Tibial artery (tissue), 4 donors: ENCODE data around the gene ADAM8.
"Not testable (repeated sequence)": the region's sequence is repeated elsewhere in the genome, so short reads cannot be mapped to it uniquely, and the experiment has no call there.

Experiments
- DNase-seq, 2 donors: peaks; one replicate each; pipeline ENCODE4 v3.0.0-alpha.2; 2019
- H3K27ac ChIP-seq, 2 donors: fragments of 200-600 bp; sonication (generic) in 1 of 2; 1 replicate in 1 of 2; 2 replicates in 1 of 2; pipeline ENCODE4 v1.5.1; 2018 to 2019; ENCODE audit warnings: mild to moderate bottlenecking in 1 of 2
- H3K27me3 ChIP-seq, 2 donors: fragments of 200-600 bp; sonication (generic) in 1 of 2; one replicate each; pipeline versions ENCODE4 v1.5.1 to v1.6.0; 2016 to 2019
- H3K36me3 ChIP-seq, 3 donors: fragments of 200-600 bp; sonication (generic) in 2 of 3; one replicate each; pipeline ENCODE4 v1.5.1; 2016 to 2019; ENCODE audit warnings: mild to moderate bottlenecking in 2 of 3
- H3K4me1 ChIP-seq, 4 donors: fragments of 200-600 bp; sonication (generic) in 2 of 4; 1 replicate in 3 of 4; 2 replicates in 1 of 4; pipeline ENCODE4 v1.5.1; 2016 to 2019
- H3K4me3 ChIP-seq, 2 donors: fragments of 200-600 bp; sonication (generic) in 1 of 2; 1 replicate in 1 of 2; 2 replicates in 1 of 2; pipeline ENCODE4 v1.5.1; 2018 to 2019; ENCODE audit warnings: mild to moderate bottlenecking in 2 of 2
- H3K9me3 ChIP-seq, 3 donors: fragments of 200-600 bp; sonication (generic) in 1 of 3; one replicate each; pipeline ENCODE4 v1.5.1; 2016 to 2019
- CTCF ChIP-seq, 2 experiments: fragments of 200-600 bp in 1 of 2; fragments of 450-650 bp in 1 of 2; IDR thresholded peaks; one replicate each; pipeline ENCODE4 v1.5.1; 2017 to 2019; ENCODE audit warnings: antibody characterized with exemption in 2 of 2, mild to moderate bottlenecking in 1 of 2, moderate library complexity in 1 of 2
- intact Hi-C: fragments of 100-400 bp; cut with DNase I; formaldehyde crosslinking; loops from one replicate; pipeline ENCODE4 v1.15.0; 2023; ENCODE audit warnings: low total_unique reads

The ADAM8 gene

DNA sequence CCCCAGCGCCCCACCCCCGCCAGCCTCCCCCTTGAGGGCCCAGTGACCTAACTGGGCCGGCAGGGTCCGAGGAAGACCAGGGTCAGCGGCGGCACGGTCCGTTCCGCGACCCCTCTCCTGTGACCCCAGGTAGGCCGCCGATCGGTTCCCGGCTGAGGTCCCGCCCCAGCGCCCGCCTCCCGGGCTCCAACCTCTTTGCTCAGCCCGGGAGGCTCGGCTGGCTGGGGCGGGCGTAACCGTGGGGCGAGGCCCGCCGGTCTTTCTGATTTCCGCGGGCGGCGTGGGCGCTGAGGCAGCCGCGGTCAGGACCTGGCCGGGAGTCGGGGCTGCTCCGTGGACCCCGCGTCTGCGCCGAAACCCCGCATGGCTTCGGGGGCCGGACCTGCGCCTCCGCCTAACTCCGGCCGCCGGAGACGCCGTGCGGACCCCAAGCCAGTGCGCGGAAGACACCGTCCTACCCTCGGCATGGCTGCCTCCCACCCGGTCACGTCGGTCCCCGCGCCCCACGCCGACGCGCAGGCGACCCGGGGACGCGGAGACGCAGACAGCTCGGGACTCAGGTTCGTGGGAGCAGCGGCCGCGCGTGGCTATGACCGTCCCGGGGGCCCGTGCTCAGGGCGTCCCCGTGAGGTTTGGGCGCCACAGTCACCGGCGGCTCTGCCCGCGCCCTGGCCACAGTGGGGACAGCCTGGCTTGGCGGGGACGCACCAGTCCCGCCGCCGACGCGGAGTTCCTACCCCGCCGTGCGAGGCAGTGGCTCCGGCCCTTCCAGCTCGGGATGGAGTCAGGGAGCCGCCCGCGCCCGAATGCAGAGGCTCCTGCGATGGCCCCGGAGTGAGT, 40.0 kb downstream of the ADAM8 start:
- no peaks in the 10 kb centered on the region for H3K36me3 ChIP-seq
- peaks cover 0 to 32% (median 22%) of the 10 kb centered on the region in 4 donors for H3K4me1 ChIP-seq
- intact Hi-C loops, result no loop called here
- peaks cover 0 to 4% (median 0%) of the 10 kb centered on the region in 3 donors for H3K9me3 ChIP-seq
- H3K27me3 ChIP-seq, result peaks cover 0 to 89% of the 10 kb centered on the region in 2 donors
- peak overlapping the region; percentile 16 to 32 for H3K4me3 ChIP-seq
- no peak overlapping the region for H3K27ac ChIP-seq
- no peak for TF ChIP-seq CTCF (IDR thresholded peaks at IDR 0.05)
- no peak for DNase-seq

DNA sequence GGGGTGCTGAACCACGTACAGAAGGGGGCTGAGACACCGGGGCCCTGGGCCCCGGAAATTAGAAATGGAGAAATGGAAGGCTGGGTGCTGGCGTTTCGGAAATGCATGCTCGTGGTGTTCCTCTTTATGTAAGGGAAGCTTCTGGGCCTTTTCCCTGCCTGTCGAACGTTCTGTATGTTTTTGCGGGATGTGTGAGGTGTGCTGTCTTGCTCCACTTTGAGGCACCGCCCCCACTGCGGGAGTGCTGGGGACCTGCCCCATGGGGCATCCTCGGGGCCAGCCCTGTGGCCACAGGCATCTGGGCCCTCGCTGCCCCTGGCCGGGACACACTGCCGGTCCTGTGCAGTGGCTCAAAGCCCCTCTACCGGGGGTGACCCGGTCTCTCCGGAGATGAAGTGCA, 40.7 kb downstream of the ADAM8 start:
- intact Hi-C loops, result no loop called here
- peak overlapping the region; percentile 16 to 32 for H3K4me3 ChIP-seq
- H3K4me1 ChIP-seq, result peaks cover 0 to 33% (median 22%) of the 10 kb centered on the region in 4 donors
- H3K27me3 ChIP-seq, result peaks cover 0 to 89% of the 10 kb centered on the region in 2 donors
- H3K36me3 ChIP-seq, result no peaks in the 10 kb centered on the region
- H3K9me3 ChIP-seq, result peaks cover 0 to 4% (median 0%) of the 10 kb centered on the region in 3 donors
- TF ChIP-seq CTCF (IDR thresholded peaks at IDR 0.05), result no peak
- no peak for DNase-seq
- no peak overlapping the region for H3K27ac ChIP-seq

DNA sequence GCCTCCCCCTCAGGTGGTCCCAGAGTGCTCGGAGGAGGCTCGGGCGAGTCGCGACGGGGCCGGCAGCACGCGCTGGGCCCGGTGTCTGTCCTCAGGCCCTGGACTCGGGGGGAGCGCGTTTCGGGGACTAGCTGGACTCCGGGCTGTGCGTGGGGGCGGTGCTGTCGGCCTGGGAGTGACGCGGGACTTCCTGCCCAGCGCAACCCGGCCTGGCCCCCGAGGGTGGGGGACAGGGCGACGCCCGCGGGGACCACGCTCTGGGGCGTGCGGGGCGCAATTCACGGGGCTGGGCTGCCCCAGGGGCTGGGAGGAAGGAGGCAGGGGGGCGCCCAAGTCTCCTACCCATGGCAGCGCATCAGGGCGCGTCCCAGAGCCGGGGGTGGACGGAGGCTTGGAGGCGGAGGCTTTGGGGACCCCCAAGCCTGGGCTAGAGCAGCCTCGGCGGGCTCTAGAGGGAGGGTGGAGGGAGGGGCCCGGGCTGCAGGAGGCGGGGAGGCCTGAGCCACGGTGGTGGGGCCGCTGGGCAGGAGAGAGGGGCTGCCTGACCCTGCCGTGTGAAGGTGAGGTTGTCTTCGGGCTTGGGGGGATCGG, 41.3 kb downstream of the ADAM8 start:
- H3K27me3 ChIP-seq, result peaks cover 0 to 91% of the 10 kb centered on the region in 2 donors
- DNase-seq, result no peak
- TF ChIP-seq CTCF (IDR thresholded peaks at IDR 0.05), result no peak

DNA sequence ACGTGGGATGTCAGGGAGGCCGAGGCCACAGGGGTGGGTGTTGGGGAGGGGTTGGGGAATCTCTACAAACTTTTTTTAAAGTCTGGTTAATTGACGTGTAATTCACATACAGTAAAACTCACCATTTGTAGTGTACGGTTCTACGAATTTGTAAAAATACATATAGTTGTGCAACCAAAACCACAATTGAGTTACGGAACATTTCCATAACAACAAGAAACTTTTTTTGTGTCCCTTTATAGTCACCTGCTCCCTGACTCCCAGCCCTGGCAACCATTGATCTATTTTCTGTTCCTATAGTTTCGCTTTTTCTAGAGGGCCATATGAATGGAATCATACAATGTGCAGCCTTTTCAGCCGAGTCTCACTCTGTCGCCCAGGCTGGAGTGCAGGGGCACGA, 41.9 kb downstream of the ADAM8 start:
- H3K27ac ChIP-seq, intact Hi-C loops, H3K36me3 ChIP-seq, H3K9me3 ChIP-seq, DNase-seq, H3K4me3 ChIP-seq: not testable (repeated sequence)
- Histone ChIP-seq H3K4me1 (peaks cover 0 to 45% (median 28%) of the 10 kb centered on the region in 4 donors), H3K27me3 (peaks cover 0 to 92% of the 10 kb centered on the region in 2 donors)

More for the DNA sequence above, 41.3 kb downstream of the ADAM8 start:
- H3K9me3 ChIP-seq, result peaks cover 0 to 4% (median 0%) of the 10 kb centered on the region in 3 donors
- no peaks in the 10 kb centered on the region for H3K36me3 ChIP-seq
- no peak overlapping the region for H3K27ac ChIP-seq
- intact Hi-C loops, result no loop called here
- H3K4me1 ChIP-seq, result peaks cover 0 to 39% (median 24%) of the 10 kb centered on the region in 4 donors
- H3K4me3 ChIP-seq, result peak overlapping the region; percentile 16 to 32

DNA sequence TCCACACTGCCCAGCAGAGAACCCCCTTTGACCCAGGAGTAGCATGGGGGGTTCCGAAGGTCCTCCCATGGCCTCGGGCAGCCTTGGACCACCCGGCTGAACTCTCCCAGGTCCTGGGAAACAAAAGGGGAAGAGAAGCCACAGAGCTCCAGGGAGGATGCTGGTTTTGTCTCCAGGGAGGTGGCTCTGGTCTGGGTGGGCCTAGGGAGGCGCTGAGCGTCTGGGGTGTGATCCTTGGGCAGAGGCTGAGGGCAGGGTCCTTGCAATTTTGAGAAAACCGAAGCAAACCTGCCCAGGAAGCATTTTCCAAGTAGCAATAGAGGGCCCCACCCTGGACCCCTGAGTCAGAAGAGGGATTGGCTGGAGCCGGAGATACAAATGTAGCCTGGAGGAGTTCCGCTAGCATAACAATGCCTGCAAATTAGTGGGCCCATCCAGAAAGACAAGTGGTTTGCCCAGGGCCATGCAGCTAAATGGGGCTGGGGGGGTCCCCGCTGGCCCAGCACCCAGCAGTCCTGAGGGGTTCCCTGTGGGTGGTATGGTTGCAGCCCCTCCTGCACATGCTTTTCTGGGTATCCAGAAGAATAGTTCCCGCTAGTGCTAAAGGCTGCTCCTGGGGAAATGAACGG, 44.6 kb downstream of the ADAM8 start:
- Histone ChIP-seq H3K9me3 (peaks cover 0 to 4% (median 0%) of the 10 kb centered on the region in 3 donors), H3K4me3 (no peak overlapping the region), H3K36me3 (no peaks in the 10 kb centered on the region), H3K27ac (no peak overlapping the region), H3K4me1 (peaks cover 0 to 35% (median 20%) of the 10 kb centered on the region in 4 donors), H3K27me3 (peaks cover 0 to 90% of the 10 kb centered on the region in 2 donors)
- DNase-seq, result no peak
- intact Hi-C loops, result no loop called here
- TF ChIP-seq CTCF (IDR thresholded peaks at IDR 0.05), result no peak
